Activated CD4-positive, alpha-beta T cell treated with anti-CD3 and anti-CD28 coated beads, Interleukin-2, amount 10 ng/mL, durations not matched to agents 7 days and 5 days (primary cell): Measurements from ENCODE around the gene PRMT3. TPM values are rescaled to one million over a fixed set of nuclear protein-coding genes. Genes with fewer than 3 reads are reported as not detected.
"Not testable (repeated sequence)": the region's sequence is repeated elsewhere in the genome, so short reads cannot be mapped to it uniquely, and the experiment has no call there.

ENCODE experiments used
- CTCF ChIA-PET: fragments of 350-600 bp; sonication (Branson Sonifier 250); formaldehyde crosslinking; loops from one replicate; lab custom pipeline; 2021; ENCODE audit warnings: antibody characterized with exemption; lab: Charles Lee
- POLR2A ChIA-PET: fragments of 350-600 bp; sonication (Branson Sonifier 250); formaldehyde crosslinking; loops from one replicate; lab custom pipeline; 2021; ENCODE audit warnings: antibody characterized with exemption; lab: Charles Lee
- DNase-seq: peaks from one replicate; pipeline ENCODE4 v3.0.0-alpha.2; 2020
- H3K27ac Mint-ChIP-seq: one replicate; pipeline ENCODE4 v1.8.0; 2021; ENCODE audit warnings: mild to moderate bottlenecking, moderate library complexity, mixed read lengths
- H3K27me3 Mint-ChIP-seq: one replicate; pipeline ENCODE4 v1.8.0; 2021; ENCODE audit warnings: mixed read lengths
- H3K36me3 Mint-ChIP-seq: one replicate; pipeline ENCODE4 v1.8.0; 2021; ENCODE audit warnings: low read depth, mixed read lengths
- H3K4me1 Mint-ChIP-seq: one replicate; pipeline ENCODE4 v1.8.0; 2021; ENCODE audit warnings: mixed read lengths
- H3K4me3 Mint-ChIP-seq: one replicate; pipeline ENCODE4 v1.8.0; 2021; ENCODE audit warnings: mild to moderate bottlenecking, moderate library complexity, mixed read lengths
- H3K9me3 Mint-ChIP-seq: one replicate; pipeline ENCODE4 v1.8.0; 2021; ENCODE audit warnings: mixed read lengths
- total RNA-seq, 2 experiments: library from RNA; stranded (reverse); gene quantifications; one replicate each; pipeline ENCODE4 v1.2.3, GENCODE V29; 2021

The PRMT3 gene
- total RNA-seq, 2 experiments from 2014 or later = 16.9 to 18.5 TPM

GRCh38 chr11:20470348-20470747 is 82.8 kb downstream of the PRMT3 start:
- CTCF ChIA-PET = interaction anchor here (0.7 kb wide), 1 partner anchor 31 kb away, joined by 3 read pairs; no protein-coding TSS in a partner anchor
- Mint-ChIP-seq H3K9me3 (peaks cover 6% of the 10 kb centered on the region), H3K36me3 (peaks cover 44% of the 10 kb centered on the region), H3K27me3 (no peaks in the 10 kb centered on the region), H3K4me3 (no peak overlapping the region), H3K4me1 (peaks cover 9% of the 10 kb centered on the region), H3K27ac (no peak overlapping the region)
- DNase-seq = no peak
- POLR2A ChIA-PET = no interaction called here

DNA sequence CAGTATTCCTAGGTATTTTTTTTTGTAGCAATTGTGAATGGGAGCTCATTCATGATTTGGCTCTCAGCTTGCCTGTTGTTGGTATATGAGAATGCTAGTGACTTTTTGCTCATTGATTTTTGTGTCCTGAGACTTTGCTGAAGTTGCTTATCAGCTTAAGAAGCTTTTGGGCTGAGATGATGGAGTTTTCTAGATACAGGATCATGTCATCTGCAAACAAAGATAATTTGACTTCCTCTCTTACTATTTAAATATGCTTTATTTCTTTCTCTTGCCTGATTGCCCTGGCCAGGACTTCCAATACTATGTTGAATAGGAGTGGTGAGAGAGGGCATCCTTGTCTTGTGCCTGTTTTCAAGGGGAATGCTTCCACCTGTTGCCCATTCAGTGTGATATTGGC is 84.4 kb downstream of the PRMT3 start:
- H3K27me3 Mint-ChIP-seq, H3K4me3 Mint-ChIP-seq, H3K9me3 Mint-ChIP-seq, DNase-seq, H3K27ac Mint-ChIP-seq, CTCF ChIA-PET, POLR2A ChIA-PET: not testable (repeated sequence)
- Mint-ChIP-seq H3K36me3 (peaks cover 41% of the 10 kb centered on the region), H3K4me1 (peaks cover 12% of the 10 kb centered on the region)

DNA sequence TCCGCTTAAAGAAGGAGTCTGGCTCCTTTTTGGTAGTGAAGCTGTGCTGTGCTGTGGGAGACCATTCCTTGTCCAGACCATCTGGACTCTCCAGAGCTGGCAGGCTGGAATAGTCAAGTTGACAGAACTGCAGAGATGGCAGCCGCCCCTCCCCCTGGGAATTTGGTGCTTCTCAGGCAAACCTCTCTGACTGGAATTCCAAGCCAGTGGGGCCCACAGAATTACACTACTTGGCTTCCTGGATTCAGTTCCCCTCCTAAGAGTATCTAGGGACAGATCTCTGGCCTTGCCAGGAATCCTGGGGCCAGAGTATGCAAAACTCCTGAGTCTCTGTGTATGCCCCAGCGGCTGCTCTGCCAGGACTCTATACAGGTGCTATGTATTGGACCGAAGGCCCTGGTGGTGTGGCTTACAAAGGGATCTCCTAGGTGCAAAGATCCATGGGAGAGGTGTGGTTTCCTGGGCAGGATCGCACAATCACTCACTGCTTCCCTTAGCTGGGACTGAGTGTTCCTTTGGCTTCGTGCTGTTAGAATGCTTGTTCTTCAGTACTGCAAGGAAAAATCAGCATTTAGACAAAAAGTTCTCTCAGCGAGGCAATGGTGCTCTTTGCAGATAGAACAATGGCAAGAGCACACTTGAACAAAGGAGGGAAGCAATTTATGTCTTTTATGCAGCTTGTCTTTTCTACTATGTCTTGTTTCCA is 86.8 kb downstream of the PRMT3 start:
- Mint-ChIP-seq H3K27me3 (no peaks in the 10 kb centered on the region), H3K36me3 (peaks cover 50% of the 10 kb centered on the region), H3K4me3 (no peak overlapping the region), H3K9me3 (peaks cover 6% of the 10 kb centered on the region), H3K4me1 (peaks cover 24% of the 10 kb centered on the region), H3K27ac (no peak overlapping the region)
- POLR2A ChIA-PET = no interaction called here
- CTCF ChIA-PET = no interaction called here
- no peak for DNase-seq

DNA sequence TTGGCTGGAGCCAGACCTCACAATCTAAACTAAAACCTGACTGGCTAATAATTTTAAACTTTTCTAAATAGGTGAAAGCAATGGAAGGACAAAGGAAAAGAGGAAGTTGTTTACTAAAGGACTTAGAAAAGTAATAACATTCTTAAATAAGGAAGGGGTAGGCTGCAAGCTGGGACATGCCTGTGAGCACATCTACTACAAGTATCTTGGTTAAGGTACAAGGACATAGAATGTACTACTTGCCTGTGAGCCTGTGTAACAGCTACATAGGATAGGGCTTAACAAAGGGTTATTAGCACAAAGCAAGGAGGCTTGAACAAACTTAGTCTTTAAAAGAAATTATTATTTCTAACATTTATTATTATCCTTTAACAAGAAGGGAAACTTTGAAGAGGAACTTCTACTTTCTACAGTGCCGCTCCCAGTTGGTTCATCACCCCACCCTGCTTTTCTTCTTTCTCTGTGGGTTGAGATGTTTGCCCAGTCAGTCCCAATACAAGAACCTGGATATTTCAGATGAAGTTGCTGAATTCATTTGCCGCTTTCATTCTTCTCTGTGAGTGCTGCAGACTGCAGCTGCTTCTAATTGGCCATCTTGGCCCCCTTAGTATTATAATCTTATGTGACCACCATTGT is 87.5 kb downstream of the PRMT3 start:
- Mint-ChIP-seq H3K27ac (no peak overlapping the region), H3K9me3 (peaks cover 6% of the 10 kb centered on the region), H3K4me3 (no peak overlapping the region), H3K36me3 (peaks cover 55% of the 10 kb centered on the region), H3K4me1 (peaks cover 24% of the 10 kb centered on the region), H3K27me3 (no peaks in the 10 kb centered on the region)
- no peak for DNase-seq
- ChIA-PET CTCF (no interaction called here), POLR2A (no interaction called here)

DNA sequence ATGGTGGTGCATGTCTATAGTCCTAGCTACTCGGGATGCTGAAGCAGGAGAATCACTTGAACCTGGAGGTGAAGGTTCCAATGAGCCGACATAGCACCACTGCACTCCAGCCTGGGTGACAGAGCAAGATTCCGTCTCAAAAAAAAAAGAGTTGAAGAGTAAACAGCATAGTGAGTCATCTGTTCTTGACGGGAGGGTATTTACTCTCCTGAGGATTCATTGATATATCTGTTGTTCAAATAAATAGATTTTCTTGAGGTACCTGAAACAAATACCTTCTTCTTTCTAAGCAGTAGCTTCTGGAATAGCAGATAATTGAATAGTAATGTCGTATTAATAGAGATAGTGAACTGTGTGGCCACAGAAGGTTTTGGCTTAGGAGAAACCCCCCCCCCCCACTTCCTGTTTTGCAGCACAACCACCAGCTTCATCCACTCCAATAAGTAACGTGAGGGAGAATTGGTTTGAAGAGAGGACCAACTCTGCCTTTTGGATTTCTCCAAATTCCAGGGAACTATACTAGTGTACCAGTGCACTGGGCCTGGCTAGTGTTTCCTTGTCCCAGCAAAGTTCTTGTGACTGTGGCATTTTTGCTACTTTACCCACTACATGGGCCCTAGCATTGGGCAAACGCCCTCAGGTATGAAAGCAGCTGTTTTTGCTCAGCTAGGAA is 90.0 kb downstream of the PRMT3 start:
- H3K27ac Mint-ChIP-seq = peak overlapping the region; percentile 34
- POLR2A ChIA-PET = no interaction called here
- peaks cover 41% of the 10 kb centered on the region for H3K36me3 Mint-ChIP-seq

DNA sequence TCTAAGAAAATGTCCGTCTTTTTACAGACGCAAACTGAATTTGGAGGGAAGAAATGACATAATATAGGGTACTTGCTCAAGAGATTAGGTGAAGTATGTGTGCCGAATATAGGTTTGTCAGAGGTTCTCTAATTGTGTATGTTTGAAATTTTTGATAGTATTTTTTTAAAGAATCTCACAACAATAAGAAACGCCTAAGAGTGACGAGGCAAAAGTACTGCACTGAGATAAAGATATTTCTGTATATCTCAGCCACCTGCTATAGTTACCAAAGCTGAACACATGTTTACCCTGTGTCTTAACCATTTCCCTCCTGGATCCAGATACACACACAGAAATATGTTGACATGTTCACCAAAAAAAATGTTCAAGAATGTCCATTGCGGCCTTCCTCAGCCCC is 92.0 kb downstream of the PRMT3 start:
- ChIA-PET POLR2A (no interaction called here), CTCF (interaction anchor here (1.0 kb wide), 1 partner anchor 20 kb away, joined by 5 read pairs; no protein-coding TSS in a partner anchor)
- Mint-ChIP-seq H3K36me3 (peaks cover 40% of the 10 kb centered on the region), H3K9me3 (peaks cover 4% of the 10 kb centered on the region), H3K4me1 (peaks cover 19% of the 10 kb centered on the region), H3K27ac (no peak overlapping the region), H3K4me3 (no peak overlapping the region), H3K27me3 (no peaks in the 10 kb centered on the region)
- no peak for DNase-seq

More for the DNA sequence above, 90.0 kb downstream of the PRMT3 start:
- DNase-seq = no peak
- H3K4me1 Mint-ChIP-seq = peaks cover 24% of the 10 kb centered on the region
- H3K4me3 Mint-ChIP-seq = no peak overlapping the region
- no peaks in the 10 kb centered on the region for H3K27me3 Mint-ChIP-seq
- H3K9me3 Mint-ChIP-seq = no peaks in the 10 kb centered on the region
- CTCF ChIA-PET = interaction anchor here (0.6 kb wide), 2 partner anchors 39 to 75 kb away, joined by 3 read pairs; no protein-coding TSS in a partner anchor

- CTCF ChIA-PET = no interaction called here
- no peak for DNase-seq
- peaks cover 4% of the 10 kb centered on the region for H3K9me3 Mint-ChIP-seq
- no peaks in the 10 kb centered on the region for H3K27me3 Mint-ChIP-seq
- H3K27ac Mint-ChIP-seq = no peak overlapping the region
- no peak overlapping the region for H3K4me3 Mint-ChIP-seq
- POLR2A ChIA-PET = no interaction called here
- H3K36me3 Mint-ChIP-seq = peaks cover 42% of the 10 kb centered on the region
- H3K4me1 Mint-ChIP-seq = no peaks in the 10 kb centered on the region
Measured at GRCh38 chr11:20483931-20484330, 96.4 kb downstream of the PRMT3 start.

DNA sequence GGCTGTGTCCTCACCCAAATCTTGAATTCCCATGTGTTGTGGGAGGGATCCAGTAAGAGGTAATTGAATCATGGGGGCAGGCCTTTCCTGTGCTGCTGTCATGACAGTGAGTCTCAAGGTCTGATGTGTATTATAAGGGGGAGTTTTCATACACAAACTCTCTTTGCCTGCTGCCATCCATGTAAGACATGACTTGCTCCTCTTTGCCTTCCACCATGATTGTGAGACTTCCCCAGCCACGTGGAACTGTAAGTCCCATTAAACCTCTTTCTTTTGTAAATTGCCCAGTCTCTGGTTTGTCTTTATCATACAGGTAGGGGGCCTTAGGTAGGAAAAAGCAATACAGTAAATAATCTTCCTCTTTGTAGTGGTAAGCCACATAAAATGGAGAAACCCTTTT is 96.9 kb downstream of the PRMT3 start:
- H3K4me1 Mint-ChIP-seq, H3K27me3 Mint-ChIP-seq, H3K4me3 Mint-ChIP-seq, DNase-seq, H3K9me3 Mint-ChIP-seq, POLR2A ChIA-PET, H3K27ac Mint-ChIP-seq, CTCF ChIA-PET: not testable (repeated sequence)
- H3K36me3 Mint-ChIP-seq = peaks cover 40% of the 10 kb centered on the region

GRCh38 chr11:20488352-20488751 is 100.8 kb downstream of the PRMT3 start:
- Mint-ChIP-seq H3K36me3 (peaks cover 27% of the 10 kb centered on the region), H3K27me3 (no peaks in the 10 kb centered on the region), H3K9me3 (peaks cover 2% of the 10 kb centered on the region), H3K27ac (no peak overlapping the region), H3K4me1 (no peaks in the 10 kb centered on the region), H3K4me3 (no peak overlapping the region)
- CTCF ChIA-PET = no interaction called here
- no peak for DNase-seq
- POLR2A ChIA-PET = no interaction called here

GRCh38 chr11:20489948-20490347 is 102.4 kb downstream of the PRMT3 start:
- Mint-ChIP-seq H3K27ac (no peak overlapping the region), H3K36me3 (peaks cover 19% of the 10 kb centered on the region), H3K27me3 (no peaks in the 10 kb centered on the region), H3K4me1 (no peaks in the 10 kb centered on the region), H3K4me3 (no peak overlapping the region), H3K9me3 (no peaks in the 10 kb centered on the region)
- ChIA-PET POLR2A (no interaction called here), CTCF (no interaction called here)
- DNase-seq = no peak

GRCh38 chr11:20493340-20493739 is 105.8 kb downstream of the PRMT3 start:
- peaks cover 24% of the 10 kb centered on the region for H3K36me3 Mint-ChIP-seq
- H3K4me3 Mint-ChIP-seq = no peak overlapping the region
- no peaks in the 10 kb centered on the region for H3K27me3 Mint-ChIP-seq
- no peak for DNase-seq
- POLR2A ChIA-PET = no interaction called here
- H3K4me1 Mint-ChIP-seq = no peaks in the 10 kb centered on the region
- no peak overlapping the region for H3K27ac Mint-ChIP-seq
- CTCF ChIA-PET = no interaction called here
- no peaks in the 10 kb centered on the region for H3K9me3 Mint-ChIP-seq

DNA sequence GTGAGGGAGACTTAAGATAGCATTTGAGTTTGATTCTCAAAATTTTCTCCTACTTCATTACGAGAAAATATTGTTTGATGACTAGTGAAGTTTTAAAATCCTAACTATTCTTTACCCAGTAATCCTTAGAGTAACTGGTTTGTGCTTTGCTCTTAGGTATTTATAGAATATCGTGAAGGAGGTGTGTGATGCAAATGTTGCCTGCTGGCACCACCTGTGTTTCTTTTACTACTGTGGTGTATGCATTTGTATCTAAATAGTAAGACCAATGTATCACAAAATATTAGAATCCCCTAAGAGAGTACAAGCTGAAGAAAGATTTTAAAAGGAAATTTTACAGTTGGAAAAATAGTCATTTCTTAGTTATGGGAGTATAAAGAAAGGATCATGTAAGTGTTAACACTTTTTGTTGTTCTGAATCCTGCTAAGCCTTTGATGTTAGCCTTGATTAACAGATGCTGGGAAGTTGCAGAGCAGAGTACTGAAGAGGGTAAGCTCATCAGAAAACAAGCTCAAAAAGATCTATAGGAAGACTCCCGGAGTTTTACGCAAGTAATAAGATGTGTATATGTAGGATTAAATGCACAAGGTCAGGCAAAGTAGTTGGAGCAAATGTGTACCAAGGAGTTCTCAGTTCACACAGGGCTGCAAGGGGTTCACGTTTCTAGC is 109.7 kb downstream of the PRMT3 start:
- no peaks in the 10 kb centered on the region for H3K9me3 Mint-ChIP-seq
- peaks cover 27% of the 10 kb centered on the region for H3K36me3 Mint-ChIP-seq
- DNase-seq = no peak
- peaks cover 1% of the 10 kb centered on the region for H3K4me1 Mint-ChIP-seq
- H3K27ac Mint-ChIP-seq = no peak overlapping the region
- H3K4me3 Mint-ChIP-seq = no peak overlapping the region
- POLR2A ChIA-PET = no interaction called here
- no peaks in the 10 kb centered on the region for H3K27me3 Mint-ChIP-seq
- CTCF ChIA-PET = interaction anchor here (1.5 kb wide), 1 partner anchor 14 kb away, joined by 3 read pairs; no protein-coding TSS in a partner anchor
